GM12892 (cell line): ENCODE data around the gene TTC9.

Experiments used
- DNase-seq: peaks from one replicate; pipeline ENCODE4 v3.0.0; 2011; ENCODE audit not compliant: insufficient read length
- FAIRE-seq: peaks from 2 replicates; lab custom pipeline; 2011; peaks lifted over from hg19 to GRCh38; lab: Jason Lieb, UNC
- POLR2A ChIP-seq: IDR thresholded peaks from 2 replicates; pipeline ENCODE4 v1.6.1; 2011; ENCODE audit warnings: low read depth, low read length, control low read depth
- POLR2AphosphoS5 ChIP-seq: IDR thresholded peaks from 2 replicates; pipeline ENCODE4 v1.6.1; 2011; ENCODE audit warnings: low read depth, low read length, control low read depth
- TAF1 ChIP-seq: IDR thresholded peaks from 2 replicates; pipeline ENCODE4 v1.6.1; 2011; ENCODE audit warnings: low read depth, mild to moderate bottlenecking, control low read depth, low read length, borderline replicate concordance

TTC9 gene

DNA sequence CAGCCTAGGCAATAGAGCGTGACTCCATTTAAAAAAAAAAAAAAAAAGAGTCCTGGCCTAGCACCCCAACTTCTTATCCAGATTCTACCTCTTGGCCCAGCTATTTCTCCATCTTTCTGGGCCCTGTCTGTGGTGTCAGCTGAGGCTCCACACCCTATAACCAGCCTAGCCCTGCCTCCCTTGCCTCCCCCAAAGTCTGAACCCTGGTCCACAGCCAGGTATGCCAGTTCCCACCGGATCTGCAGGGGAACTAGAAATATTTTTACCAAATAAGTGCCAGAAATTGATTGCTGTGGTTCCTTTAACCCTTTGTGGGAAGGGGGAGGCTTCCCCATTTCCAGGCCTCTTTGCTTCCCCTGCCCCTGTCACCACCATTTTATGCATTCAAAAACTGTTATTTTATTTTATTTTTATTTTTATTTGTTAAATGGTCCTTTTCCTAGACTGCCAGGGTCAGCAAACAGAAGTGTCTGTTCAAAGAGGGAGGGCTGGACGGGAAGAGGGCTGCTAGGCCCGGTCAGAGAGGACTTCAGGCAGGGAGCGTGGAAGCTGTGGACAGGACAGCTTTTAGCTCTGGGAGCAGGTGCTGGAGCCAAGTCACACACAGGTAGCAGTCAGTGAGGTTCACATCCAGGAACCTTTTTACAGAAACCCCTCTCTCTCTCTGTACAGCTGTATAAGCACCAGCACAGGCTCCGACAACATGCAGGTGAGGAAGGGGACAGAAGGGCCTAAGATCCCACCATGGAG lies 23.2 kb downstream of the TTC9 start:
- TF ChIP-seq TAF1 (no peak; the same call in 1 of the 2 replicates), POLR2AphosphoS5 (no peak), POLR2A (no peak; the same call in 1 of the 2 replicates)
- peak; percentile 30 for FAIRE-seq
- no peak for DNase-seq

- FAIRE-seq, result peak; percentile 94
- peak; percentile 33 for DNase-seq
- TF ChIP-seq TAF1 (no peak), POLR2A (peak; percentile 62), POLR2AphosphoS5 (peak; percentile 74; the same call in 1 of the 2 replicates)
Measured at GRCh38 chr14:70665448-70666360, 24.0 kb downstream of the TTC9 start.

GRCh38 chr14:70666361-70666686 lies 24.6 kb downstream of the TTC9 start:
- FAIRE-seq, result no peak
- DNase-seq, result no peak
- no peak for TF ChIP-seq POLR2AphosphoS5
- TF ChIP-seq POLR2A, result no peak
- TF ChIP-seq TAF1, result no peak

GRCh38 chr14:70670992-70671651 lies 29.4 kb downstream of the TTC9 start:
- DNase-seq (no peak), FAIRE-seq (no peak)
- no peak for TF ChIP-seq POLR2A
- no peak for TF ChIP-seq POLR2AphosphoS5
- TF ChIP-seq TAF1, result no peak

DNA sequence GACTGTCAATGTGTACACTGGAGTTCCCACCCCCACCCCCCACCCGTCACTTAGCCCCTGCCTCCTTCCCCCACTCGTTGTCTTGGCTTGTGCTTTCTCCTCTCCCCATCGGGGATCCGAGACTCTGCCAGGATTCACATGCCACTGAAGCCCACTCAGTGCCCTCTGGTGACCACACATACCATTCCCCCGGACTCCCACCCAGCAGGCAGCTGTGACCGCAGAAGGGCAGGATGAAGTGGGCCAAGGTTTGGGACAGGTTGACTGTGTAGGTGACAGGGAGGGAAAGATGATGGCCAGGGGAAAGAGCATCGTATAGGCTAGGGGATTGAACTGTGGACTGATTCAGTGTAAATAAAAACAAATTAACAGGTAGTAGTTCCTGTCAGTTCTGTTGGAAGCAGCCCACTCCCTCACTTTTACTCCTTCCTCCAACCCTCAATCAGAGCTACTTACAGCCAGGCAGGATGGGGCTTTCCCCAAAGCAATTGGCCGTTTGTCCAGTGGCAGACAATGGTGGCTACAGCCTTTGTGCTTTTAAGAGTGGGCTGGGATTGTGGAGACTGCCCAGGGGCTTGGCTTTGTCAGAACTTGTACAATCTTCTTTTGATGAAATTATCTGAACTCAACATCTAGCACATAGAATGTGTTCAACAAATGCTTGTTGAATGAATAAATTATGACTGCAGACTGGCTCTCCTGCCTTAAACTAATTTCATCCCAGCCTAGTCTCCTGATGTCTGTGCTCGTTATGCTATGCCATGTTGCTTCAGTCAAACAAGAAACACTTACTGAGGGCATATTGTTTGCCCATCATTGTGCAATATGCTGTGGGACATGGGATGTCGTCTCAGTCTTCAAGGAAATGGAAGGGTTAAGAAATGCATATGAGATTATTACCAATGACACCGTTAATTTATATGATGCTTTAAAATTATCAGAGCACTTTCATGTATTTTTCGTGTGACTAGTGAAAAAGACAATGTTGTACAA lies 30.2 kb downstream of the TTC9 start:
- FAIRE-seq (no peak), DNase-seq (no peak)
- TF ChIP-seq TAF1 (no peak), POLR2AphosphoS5 (no peak), POLR2A (no peak)

DNA sequence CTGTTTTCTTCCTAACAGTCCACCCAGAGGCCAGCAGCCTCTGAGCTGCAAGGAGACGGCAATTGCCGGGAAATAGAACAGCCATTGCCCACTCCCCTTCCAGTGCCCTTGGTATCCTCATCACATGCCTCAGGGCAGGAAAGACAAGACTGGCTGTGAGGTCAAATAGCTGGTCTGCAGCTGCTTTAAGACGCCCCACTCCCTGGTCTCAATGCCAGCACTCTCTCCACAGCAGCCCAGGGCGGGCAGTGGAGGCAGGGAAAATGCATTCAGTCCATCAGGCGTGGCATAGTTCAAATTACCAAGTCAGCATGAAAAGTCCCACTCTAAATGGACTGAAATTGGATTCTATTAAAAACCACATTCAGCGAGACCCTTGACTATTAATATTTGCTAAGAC lies 35.6 kb downstream of the TTC9 start:
- TF ChIP-seq TAF1 (no peak), POLR2AphosphoS5 (no peak), POLR2A (no peak)
- DNase-seq, result no peak
- no peak for FAIRE-seq

- DNase-seq (no peak), FAIRE-seq (peak; percentile 36)
- no peak for TF ChIP-seq TAF1
- no peak for TF ChIP-seq POLR2A
- no peak for TF ChIP-seq POLR2AphosphoS5
Measured at GRCh38 chr14:70680748-70681147, 39.0 kb downstream of the TTC9 start.

GRCh38 chr14:70683983-70684382 lies 42.3 kb downstream of the TTC9 start:
- DNase-seq (no peak), FAIRE-seq (no peak)
- TF ChIP-seq POLR2AphosphoS5, result no peak
- TF ChIP-seq TAF1, result no peak
- TF ChIP-seq POLR2A, result no peak

- DNase-seq, result no peak
- no peak for FAIRE-seq
- TF ChIP-seq TAF1 (no peak), POLR2AphosphoS5 (no peak), POLR2A (no peak)
Measured at GRCh38 chr14:70685474-70686197, 43.9 kb downstream of the TTC9 start.

GRCh38 chr14:70692210-70692609 lies 50.5 kb downstream of the TTC9 start:
- DNase-seq (no peak), FAIRE-seq (no peak)
- TF ChIP-seq TAF1, result no peak
- TF ChIP-seq POLR2A, result no peak
- TF ChIP-seq POLR2AphosphoS5, result no peak
